Measurements from ENCODE around the gene ENTPD5.
A peak's percentile ranks its signal among the peaks of the same experiment; 100 is the strongest.

DNA sequence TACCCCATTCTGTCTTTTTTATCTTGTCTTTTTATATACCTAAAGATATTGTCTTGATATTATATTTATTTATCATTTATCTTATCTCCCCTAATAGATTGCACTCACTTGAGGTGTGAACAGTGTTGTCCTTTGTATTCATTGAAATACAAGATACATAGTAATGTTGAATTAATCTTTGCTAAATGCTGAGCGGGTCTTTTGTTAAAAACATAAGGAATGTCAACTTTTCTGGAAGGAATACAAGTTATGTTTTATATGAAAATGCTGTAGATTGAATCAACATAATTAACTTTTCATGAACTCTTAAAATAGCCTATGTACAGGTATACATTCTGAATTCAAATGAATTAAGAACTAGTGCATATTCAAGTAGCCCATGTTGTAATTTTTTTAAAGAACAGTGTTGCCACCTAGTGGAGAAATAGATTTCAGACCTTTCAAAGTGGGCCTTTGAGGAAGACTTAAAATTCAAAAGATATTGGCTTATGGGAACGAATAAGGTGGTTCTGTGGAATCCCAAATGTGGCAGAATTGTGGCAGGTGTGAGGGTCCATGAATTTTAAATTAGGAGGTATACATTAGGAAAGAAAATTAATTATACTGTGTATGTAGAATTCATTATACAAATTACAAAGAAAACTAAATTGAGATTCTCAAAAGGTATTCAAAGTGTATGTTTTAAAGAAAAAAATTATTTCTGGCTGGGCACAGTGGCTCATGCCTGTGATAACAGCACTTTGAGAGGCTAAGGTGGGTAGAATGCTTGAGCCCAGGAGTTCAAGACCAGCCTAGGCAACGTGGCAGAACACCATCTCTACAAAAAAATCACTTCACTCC, 19.2 kb upstream of the ENTPD5 start:
- TF ChIP-seq, protein P1, sequence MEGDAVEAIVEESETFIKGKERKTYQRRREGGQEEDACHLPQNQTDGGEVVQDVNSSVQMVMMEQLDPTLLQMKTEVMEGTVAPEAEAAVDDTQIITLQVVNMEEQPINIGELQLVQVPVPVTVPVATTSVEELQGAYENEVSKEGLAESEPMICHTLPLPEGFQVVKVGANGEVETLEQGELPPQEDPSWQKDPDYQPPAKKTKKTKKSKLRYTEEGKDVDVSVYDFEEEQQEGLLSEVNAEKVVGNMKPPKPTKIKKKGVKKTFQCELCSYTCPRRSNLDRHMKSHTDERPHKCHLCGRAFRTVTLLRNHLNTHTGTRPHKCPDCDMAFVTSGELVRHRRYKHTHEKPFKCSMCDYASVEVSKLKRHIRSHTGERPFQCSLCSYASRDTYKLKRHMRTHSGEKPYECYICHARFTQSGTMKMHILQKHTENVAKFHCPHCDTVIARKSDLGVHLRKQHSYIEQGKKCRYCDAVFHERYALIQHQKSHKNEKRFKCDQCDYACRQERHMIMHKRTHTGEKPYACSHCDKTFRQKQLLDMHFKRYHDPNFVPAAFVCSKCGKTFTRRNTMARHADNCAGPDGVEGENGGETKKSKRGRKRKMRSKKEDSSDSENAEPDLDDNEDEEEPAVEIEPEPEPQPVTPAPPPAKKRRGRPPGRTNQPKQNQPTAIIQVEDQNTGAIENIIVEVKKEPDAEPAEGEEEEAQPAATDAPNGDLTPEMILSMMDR (IDR thresholded peaks at IDR 0.05; ENCODE audit: insufficient read depth, low read length, poor library complexity, severe bottlenecking): peak; percentile 53
- TF ChIP-seq EZH2phosphoT487 (conservative IDR thresholded peaks at IDR 0.05; ENCODE audit: low read length): no peak
